GM12873 (cell line): ENCODE data around the gene SEMA5A.

Experiments
- CTCF ChIP-seq: IDR thresholded peaks from 2 replicates; pipeline ENCODE4 v1.5.1; 2012; ENCODE audit warnings: low read depth, mild to moderate bottlenecking, moderate library complexity, low read length, control low read depth; ENCODE audit not compliant: insufficient read depth; ENCODE audit errors: missing control alignments

The SEMA5A gene

GRCh38 chr5:9148242-9148641, 397.6 kb downstream of the SEMA5A start:
- no peak for TF ChIP-seq CTCF

DNA sequence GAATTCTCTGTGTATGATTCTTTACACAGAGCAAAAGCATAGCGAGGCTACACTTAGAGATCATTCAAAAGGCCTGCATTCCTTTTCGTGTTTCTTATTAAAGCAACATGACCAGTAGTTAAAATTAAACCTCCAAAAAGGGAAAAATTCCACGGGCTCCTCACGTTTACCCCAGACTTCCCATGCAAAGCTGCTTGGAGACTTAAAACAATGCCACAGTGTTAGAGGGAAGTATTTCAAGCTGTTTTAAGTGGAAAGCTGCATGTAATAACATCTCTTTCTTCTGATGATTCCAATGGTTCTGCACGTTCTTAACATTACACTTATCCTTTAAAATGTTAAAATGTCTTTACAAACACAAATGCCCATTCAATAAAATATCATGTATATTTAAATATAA, 405.2 kb downstream of the SEMA5A start:
- no peak for TF ChIP-seq CTCF

- no peak for TF ChIP-seq CTCF
Measured at GRCh38 chr5:9140202-9140601, 405.7 kb downstream of the SEMA5A start.

DNA sequence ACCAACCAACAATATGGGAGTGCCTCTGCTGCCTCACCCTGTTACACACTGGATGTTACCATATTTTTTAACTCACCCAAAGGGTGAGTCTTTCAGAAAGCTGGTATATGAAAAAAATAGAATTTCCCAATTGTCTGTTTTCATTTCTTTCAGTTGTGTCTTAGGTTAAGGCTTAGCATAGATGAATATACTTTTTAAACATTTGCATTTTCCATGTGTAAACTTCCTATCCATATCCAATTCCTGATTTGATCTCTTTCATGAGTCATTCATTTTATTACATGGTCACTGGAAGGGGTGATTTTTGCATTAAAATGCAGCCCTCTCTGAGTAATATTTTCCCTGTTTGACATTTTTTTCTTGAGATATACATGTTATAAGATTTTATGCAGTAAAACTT, 406.5 kb downstream of the SEMA5A start:
- TF ChIP-seq CTCF = no peak

DNA sequence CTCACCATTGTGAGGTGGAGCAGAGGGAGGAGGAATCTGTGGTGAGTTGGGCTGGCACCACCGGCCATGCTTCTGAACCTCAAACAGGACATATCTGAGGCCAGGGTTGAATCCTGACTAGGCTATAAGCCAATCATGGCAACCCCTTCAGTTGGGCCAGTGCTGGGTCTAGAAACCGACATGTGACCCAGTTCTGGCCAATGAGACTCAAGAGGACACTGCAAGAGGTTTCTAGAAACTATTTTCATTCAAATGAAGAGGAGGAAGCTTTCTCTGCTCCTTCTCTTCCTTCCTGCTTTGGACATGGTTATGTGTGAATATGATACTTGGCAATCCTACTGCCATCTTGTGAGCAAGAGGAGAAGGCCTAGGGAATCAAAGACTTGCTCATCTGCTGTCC, 417.7 kb downstream of the SEMA5A start:
- TF ChIP-seq CTCF = no peak

DNA sequence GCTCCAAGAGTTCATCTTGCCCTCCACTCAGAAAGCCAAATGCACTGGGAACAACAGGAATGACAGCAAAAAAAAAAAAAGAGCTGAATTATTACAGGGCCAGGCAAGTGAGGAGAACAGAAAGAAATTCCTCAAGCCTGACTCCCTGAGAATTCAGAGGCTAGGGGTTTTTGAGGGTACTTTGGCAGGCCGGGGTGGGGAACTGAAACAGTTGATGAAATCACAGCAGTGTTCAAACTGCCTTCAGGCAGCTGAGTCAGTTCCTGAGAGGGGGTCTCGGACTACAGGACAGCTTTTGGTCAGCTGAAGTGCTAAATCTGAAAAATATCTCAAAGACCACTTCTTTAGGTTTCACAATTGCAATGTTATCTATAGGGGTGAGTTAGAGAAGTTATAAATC, 419.4 kb downstream of the SEMA5A start:
- no peak for TF ChIP-seq CTCF

DNA sequence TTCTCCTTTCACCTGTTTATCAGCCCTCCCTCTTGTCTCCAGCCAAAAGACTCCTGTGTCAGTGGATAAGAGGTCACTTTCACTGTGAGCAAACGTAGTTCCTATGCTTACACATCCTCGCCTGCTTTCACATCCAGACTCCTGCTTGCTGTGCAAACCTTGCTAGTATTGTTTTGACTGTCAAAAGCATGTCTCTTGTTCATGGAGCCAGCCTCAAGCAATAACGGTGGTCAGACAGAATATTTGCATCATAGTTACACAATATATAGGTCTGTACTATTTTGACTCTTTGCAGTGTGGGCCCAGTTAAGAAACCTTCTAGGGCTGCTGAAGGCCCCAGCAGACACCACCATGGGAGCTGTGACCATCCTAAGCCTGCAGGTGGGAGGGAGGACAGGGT, 420.0 kb downstream of the SEMA5A start:
- no peak for TF ChIP-seq CTCF

- no peak for TF ChIP-seq CTCF
Measured at GRCh38 chr5:9124838-9125237, 421.0 kb downstream of the SEMA5A start.
